Panc1 (cell line): ENCODE results near the gene ASIC3. TPM values are rescaled to one million over a fixed set of nuclear protein-coding genes. Genes with fewer than 3 reads are reported as not detected.

Experiments
- ATAC-seq: fragments of 200-7000 bp; cut with Tn5 transposase; 2 replicates; pipeline ENCODE4 v1.9.1; 2020; ENCODE audit warnings: mild to moderate bottlenecking, moderate library complexity
- BruUV-seq: library from RNA; stranded (reverse); fragments of 400-500 nt; replicated peaks from 2 replicates; lab custom pipeline; 2021; lab: Mats Ljungman, UMichigan
- CTCF ChIA-PET: fragments of 300-600 bp; sonication (Branson Sonifier 250); formaldehyde crosslinking; loops from one replicate; lab custom pipeline; 2022; ENCODE audit warnings: antibody characterized with exemption; lab: Charles Lee
- POLR2A ChIA-PET: fragments of 300-600 bp; sonication (Branson Sonifier 250); formaldehyde crosslinking; loops from one replicate; lab custom pipeline; 2022; ENCODE audit warnings: antibody characterized with exemption; lab: Charles Lee
- DNase-seq: peaks from one replicate; pipeline ENCODE4 v3.0.0-alpha.2; 2010; ENCODE audit warnings: low read depth, low spot score
- H3K27ac ChIP-seq: 2 replicates; pipeline ENCODE4 v1.5.1; 2011; ENCODE audit warnings: mild to moderate bottlenecking, low read length, inconsistent platforms
- H3K27me3 ChIP-seq: fragments of 200-500 bp; sonication (Bioruptor generic); 2 replicates; pipeline ENCODE4 v1.6.0; 2014; ENCODE audit warnings: low read length, inconsistent platforms; ENCODE audit not compliant: control insufficient read depth, insufficient read depth
- H3K36me3 ChIP-seq: fragments of 200-500 bp; sonication (Bioruptor generic); 2 replicates; pipeline ENCODE4 v1.5.1; 2014; ENCODE audit warnings: inconsistent platforms, mild to moderate bottlenecking, low read length, moderate library complexity; ENCODE audit not compliant: control insufficient read depth, insufficient read depth
- H3K4me1 ChIP-seq: 2 replicates; pipeline ENCODE4 v1.5.1; 2011; ENCODE audit warnings: inconsistent platforms, mild to moderate bottlenecking, low read length, moderate library complexity; ENCODE audit not compliant: control insufficient read depth, insufficient read depth
- H3K4me3 ChIP-seq, 2 experiments: 2 replicates each; pipeline ENCODE4 v1.5.1; 2011 to 2012; ENCODE audit warnings: low read depth in 2 of 2, low read length in 2 of 2, mild to moderate bottlenecking in 2 of 2, inconsistent platforms in 1 of 2, moderate library complexity in 1 of 2
- H3K9me3 ChIP-seq: fragments of 200-500 bp; sonication (Bioruptor generic); 2 replicates; pipeline ENCODE4 v1.5.1; 2014; ENCODE audit warnings: low read depth, mild to moderate bottlenecking, inconsistent platforms, low read length, moderate library complexity; ENCODE audit not compliant: control insufficient read depth, insufficient read depth
- CTCF ChIP-seq: fragments of 450-650 bp; IDR thresholded peaks from 2 replicates; pipeline ENCODE4 v1.5.1; 2017; ENCODE audit warnings: mild to moderate bottlenecking
- POLR2AphosphoS5 ChIP-seq: IDR thresholded peaks from 2 replicates; pipeline ENCODE4 v1.6.1; 2012; ENCODE audit warnings: mild to moderate bottlenecking, low read depth, low read length, moderate library complexity
- REST ChIP-seq, 2 experiments: IDR thresholded peaks; 2 replicates each; pipeline ENCODE4 v1.6.1; 2011 to 2012; ENCODE audit warnings: low read depth in 2 of 2, control low read depth in 1 of 2, low read length in 1 of 2, mild to moderate bottlenecking in 1 of 2, moderate library complexity in 1 of 2; ENCODE audit not compliant: insufficient read depth in 1 of 2
- SIN3A ChIP-seq: IDR thresholded peaks from 2 replicates; pipeline ENCODE4 v1.6.1; 2012; ENCODE audit warnings: low read depth, mild to moderate bottlenecking, low read length, moderate library complexity, borderline replicate concordance; ENCODE audit not compliant: insufficient read depth
- TCF7L2 ChIP-seq: IDR thresholded peaks from 2 replicates; pipeline ENCODE4 v1.6.1; 2011; ENCODE audit warnings: mild to moderate bottlenecking, low read depth, low read length, inconsistent platforms
- in situ Hi-C: cut with HindIII; loops from 2 replicates; pipeline ENCODE4 v1.10.0; 2016; ENCODE audit warnings: low sequenced_read_pairs, low pct_unique_long_range_greater_than_20kb
- intact Hi-C: fragments of 100-400 bp; cut with micrococcal nuclease; formaldehyde crosslinking; loops from one replicate; pipeline ENCODE4 v1.10.0; 2022; ENCODE audit not compliant: unreplicated experiment
- total RNA-seq: library from RNA; stranded (reverse); gene quantifications from one replicate; pipeline ENCODE4 v1.2.1, GENCODE V29; 2021; ENCODE audit not compliant: unreplicated experiment

ASIC3 gene
- total RNA-seq, 1 experiment from 2014 or later: 1.3 TPM

DNA sequence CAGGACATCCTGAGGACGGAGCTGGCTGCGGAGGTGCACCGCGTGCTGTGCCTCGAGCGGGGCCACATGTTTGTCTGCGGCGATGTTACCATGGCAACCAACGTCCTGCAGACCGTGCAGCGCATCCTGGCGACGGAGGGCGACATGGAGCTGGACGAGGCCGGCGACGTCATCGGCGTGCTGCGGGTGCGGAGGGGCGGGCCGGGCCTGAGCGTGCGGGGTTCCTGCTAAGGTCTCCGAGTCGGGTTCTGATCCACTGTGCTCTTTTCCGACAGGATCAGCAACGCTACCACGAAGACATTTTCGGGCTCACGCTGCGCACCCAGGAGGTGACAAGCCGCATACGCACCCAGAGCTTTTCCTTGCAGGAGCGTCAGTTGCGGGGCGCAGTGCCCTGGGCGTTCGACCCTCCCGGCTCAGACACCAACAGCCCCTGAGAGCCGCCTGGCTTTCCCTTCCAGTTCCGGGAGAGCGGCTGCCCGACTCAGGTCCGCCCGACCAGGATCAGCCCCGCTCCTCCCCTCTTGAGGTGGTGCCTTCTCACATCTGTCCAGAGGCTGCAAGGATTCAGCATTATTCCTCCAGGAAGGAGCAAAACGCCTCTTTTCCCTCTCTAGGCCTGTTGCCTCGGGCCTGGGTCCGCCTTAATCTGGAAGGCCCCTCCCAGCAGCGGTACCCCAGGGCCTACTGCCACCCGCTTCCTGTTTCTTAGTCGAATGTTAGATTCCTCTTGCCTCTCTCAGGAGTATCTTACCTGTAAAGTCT is 34.4 kb upstream of the ASIC3 start:
- Histone ChIP-seq H3K9me3 (no peaks in the 10 kb centered on the region), H3K4me3 (peak overlapping the region in 1 of 2 experiments; percentile 7; a peak in 1 of 4 replicates), H3K36me3 (no peaks in the 10 kb centered on the region), H3K27me3 (no peaks in the 10 kb centered on the region), H3K4me1 (peaks cover 29% of the 10 kb centered on the region), H3K27ac (no peak overlapping the region)
- ChIA-PET CTCF (interaction anchor here (0.6 kb wide), 1 partner anchor 43 kb away, joined by 3 read pairs; no protein-coding TSS in a partner anchor), POLR2A (no interaction called here)
- ATAC-seq (no peak), DNase-seq (no peak)
- BruUV-seq: no TSS peak
- in situ Hi-C loops: no loop called here
- TF ChIP-seq POLR2AphosphoS5 (no peak), TCF7L2 (no peak), REST (IDR thresholded peaks at IDR 0.05; ENCODE audit: insufficient read depth in 1 of 2, low read depth in 2 of 2, low read length in 1 of 2) (no peak), SIN3A (no peak), CTCF (no peak)
- intact Hi-C loops: loop anchor here (2.0 kb wide), 1 partner anchor 97 kb away; no protein-coding TSS in a partner anchor

- Histone ChIP-seq H3K9me3 (no peaks in the 10 kb centered on the region), H3K27ac (no peak overlapping the region), H3K4me1 (peaks cover 23% of the 10 kb centered on the region), H3K36me3 (no peaks in the 10 kb centered on the region), H3K27me3 (no peaks in the 10 kb centered on the region), H3K4me3 (no peak overlapping the region)
- CTCF ChIA-PET: interaction anchor here (0.6 kb wide), 1 partner anchor 648 kb away, joined by 3 read pairs; no protein-coding TSS in a partner anchor
- ATAC-seq (no peak), DNase-seq (no peak)
- no peak for TF ChIP-seq TCF7L2
- in situ Hi-C loops: no loop called here
- intact Hi-C loops: loop anchor here (5.0 kb wide), 1 partner anchor 53 kb away; no protein-coding TSS in a partner anchor
- POLR2A ChIA-PET: no interaction called here
- no TSS peak for BruUV-seq
Observed at GRCh38 chr7:151014950-151015349, 33.4 kb upstream of the ASIC3 start.

DNA sequence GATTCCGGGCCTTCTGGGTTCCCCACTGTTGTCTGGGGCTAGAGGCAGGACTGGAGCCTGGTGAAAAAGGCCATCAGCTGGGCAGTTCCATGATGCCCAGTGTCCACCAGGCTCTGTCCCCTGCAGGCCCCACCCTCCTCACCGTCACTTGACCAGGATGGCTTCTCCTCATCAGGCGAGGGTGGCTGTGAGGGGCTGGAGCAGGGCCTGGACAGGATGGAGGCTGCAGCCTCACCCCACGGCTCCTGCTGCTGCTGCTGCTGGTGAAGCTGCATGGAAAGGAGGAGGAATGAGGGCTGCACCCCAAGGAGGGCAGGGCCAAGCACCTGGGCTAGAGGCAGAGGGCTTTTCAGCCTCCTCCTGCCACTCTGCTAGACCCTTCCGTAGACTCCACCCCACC is 32.4 kb upstream of the ASIC3 start:
- intact Hi-C loops: loop anchor here (5.0 kb wide), 1 partner anchor 54 kb away; no protein-coding TSS in a partner anchor
- no peak overlapping the region for H3K4me3 ChIP-seq
- H3K36me3 ChIP-seq: no peaks in the 10 kb centered on the region
- ChIA-PET CTCF (no interaction called here), POLR2A (no interaction called here)
- no peak for DNase-seq
- no peak for ATAC-seq
- no TSS peak for BruUV-seq
- no peaks in the 10 kb centered on the region for H3K27me3 ChIP-seq
- peaks cover 13% of the 10 kb centered on the region for H3K4me1 ChIP-seq
- H3K9me3 ChIP-seq: no peaks in the 10 kb centered on the region
- in situ Hi-C loops: no loop called here
- no peak overlapping the region for H3K27ac ChIP-seq
- TF ChIP-seq TCF7L2 (no peak), CTCF (no peak), SIN3A (no peak), POLR2AphosphoS5 (no peak), REST (IDR thresholded peaks at IDR 0.05; ENCODE audit: insufficient read depth in 1 of 2, low read depth in 2 of 2, low read length in 1 of 2) (no peak)
